NCI-H524 treated with DMSO at 0.1 percent for 48 hours (cell line): Measurements from ENCODE around the gene DLGAP3.
"Not testable (repeated sequence)": the region's sequence is repeated elsewhere in the genome, so short reads cannot be mapped to it uniquely, and the experiment has no call there.

ENCODE experiments used
- DNase-seq: peaks from one replicate; lab custom pipeline; 2025; lab: John Stamatoyannopoulos, UW

The DLGAP3 gene

DNA sequence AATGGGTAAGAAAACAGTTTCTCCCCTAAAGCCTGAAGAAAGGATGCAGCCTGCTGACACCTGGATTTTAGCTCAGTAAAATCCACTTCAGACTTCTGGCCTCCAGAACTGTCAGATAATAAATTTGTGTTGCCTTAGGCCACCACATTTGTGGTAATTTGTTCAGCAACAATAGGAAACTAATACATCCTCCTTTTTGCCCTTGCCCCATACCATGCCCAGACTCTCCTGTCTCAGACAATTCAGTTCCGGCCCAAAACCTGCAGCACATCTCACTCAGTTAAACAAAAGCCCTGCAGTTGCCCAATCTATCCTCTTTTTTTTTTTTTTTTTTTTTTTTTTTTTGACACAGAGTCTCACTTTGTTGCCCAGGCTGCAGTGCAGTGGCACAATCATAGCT is 95.7 kb downstream of the DLGAP3 start:
- no peak for DNase-seq

DNA sequence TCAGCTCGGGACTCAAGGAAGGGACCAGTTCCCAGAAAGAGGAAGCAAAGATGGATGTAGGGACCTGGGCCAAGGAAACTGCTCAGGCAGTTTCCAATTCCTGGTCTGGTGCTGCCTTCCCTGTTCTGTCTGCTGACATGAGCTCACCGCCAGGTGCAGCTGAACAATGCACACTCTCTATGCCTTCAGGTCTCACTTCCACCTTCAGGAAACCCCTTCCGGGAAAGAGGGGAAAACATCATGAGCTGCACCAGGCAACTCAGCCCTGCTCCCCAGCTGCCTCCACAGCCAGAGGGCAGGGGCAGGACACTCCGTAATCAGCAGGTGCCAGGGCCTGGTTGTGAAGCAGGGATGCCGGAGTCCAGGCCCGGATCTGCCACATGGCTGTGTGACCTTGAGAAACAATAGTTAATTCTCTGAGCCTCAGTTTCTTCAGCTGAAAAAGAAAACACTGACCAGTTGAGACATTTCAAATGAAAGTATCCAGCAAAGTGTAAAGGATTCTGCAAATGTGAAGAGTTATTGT is 97.7 kb downstream of the DLGAP3 start:
- no peak for DNase-seq

- DNase-seq: no peak
Measured at GRCh38 chr1:34829250-34829649, 100.2 kb downstream of the DLGAP3 start.

DNA sequence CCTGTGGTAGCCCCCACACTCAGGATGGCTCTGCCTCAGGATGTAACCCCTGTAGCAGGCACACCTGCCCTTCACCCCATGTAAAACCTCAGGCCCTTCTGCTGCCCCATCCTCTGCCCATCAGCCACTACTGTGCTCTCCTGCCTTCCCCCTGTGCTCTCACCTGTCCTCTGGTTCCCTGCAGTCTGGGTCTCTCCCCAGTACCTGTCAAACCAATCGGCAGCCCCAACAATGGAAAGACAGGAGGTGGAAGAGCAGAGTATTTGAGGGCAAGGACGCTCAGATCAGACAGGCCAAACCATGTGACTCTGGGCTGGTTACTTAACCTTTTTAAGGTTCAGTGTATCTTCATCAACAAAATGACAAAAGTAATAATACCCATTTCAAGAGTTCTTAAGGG is 100.8 kb downstream of the DLGAP3 start:
- no peak for DNase-seq

- DNase-seq: no peak
Measured at GRCh38 chr1:34827341-34827941, 102.0 kb downstream of the DLGAP3 start.

GRCh38 chr1:34825455-34826091 is 103.9 kb downstream of the DLGAP3 start:
- no peak for DNase-seq

- DNase-seq: no peak
Measured at GRCh38 chr1:34824817-34825454, 104.5 kb downstream of the DLGAP3 start.

DNA sequence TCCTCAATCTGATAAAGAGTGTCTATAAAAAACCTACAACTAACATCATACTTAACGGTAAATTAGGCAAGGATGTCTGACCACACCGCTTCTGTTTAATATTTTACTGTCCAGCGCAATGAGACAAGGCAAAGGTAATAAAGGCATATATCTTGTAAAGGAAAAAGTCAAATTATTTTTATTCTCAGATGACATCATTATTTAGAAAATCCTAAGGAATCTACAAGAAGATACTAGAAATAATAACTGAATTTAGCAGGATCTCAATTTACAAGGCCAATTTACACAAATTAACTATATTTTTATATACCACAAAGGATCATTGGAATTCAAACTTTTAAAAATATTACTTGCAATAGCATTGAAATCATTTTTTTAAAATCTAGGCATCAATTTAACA is 107.2 kb downstream of the DLGAP3 start:
- no peak for DNase-seq

GRCh38 chr1:34818862-34819261 is 110.6 kb downstream of the DLGAP3 start:
- not testable (repeated sequence) for DNase-seq

- DNase-seq: no peak
Measured at GRCh38 chr1:34816778-34817177, 112.7 kb downstream of the DLGAP3 start.

GRCh38 chr1:34816332-34816731 is 113.1 kb downstream of the DLGAP3 start:
- DNase-seq: no peak
